MM.1S (cell line): ENCODE results near the gene LMNB1.

Source experiments
- DNase-seq: peaks from one replicate; pipeline ENCODE4 v3.0.0-alpha.2; 2015
- H2AFZ ChIP-seq: fragments of 300-600 bp; sonication (generic); 2 replicates; pipeline ENCODE4 v1.6.0; 2016; ENCODE audit warnings: antibody characterized with exemption, low read length
- H3F3A ChIP-seq: fragments of 300-600 bp; sonication (generic); 2 replicates; pipeline ENCODE4 v1.6.1; 2016; ENCODE audit warnings: mild to moderate bottlenecking, antibody characterized with exemption, low read length, moderate library complexity, mixed read lengths; ENCODE audit not compliant: insufficient read depth
- H3K27ac ChIP-seq: fragments of 300-600 bp; sonication (generic); 2 replicates; pipeline ENCODE4 v1.5.1; 2016; ENCODE audit warnings: mild to moderate bottlenecking, low read length
- H3K27me3 ChIP-seq: fragments of 300-600 bp; sonication (generic); replicated peaks from 2 replicates; pipeline ENCODE4 v1.6.0; 2016; ENCODE audit warnings: low read length; ENCODE audit not compliant: insufficient read depth
- H3K36me3 ChIP-seq: fragments of 300-600 bp; sonication (generic); replicated peaks from 2 replicates; pipeline ENCODE4 v1.6.1; 2016; ENCODE audit warnings: mild to moderate bottlenecking, low read length, mixed read lengths; ENCODE audit not compliant: insufficient read depth
- H3K4me1 ChIP-seq: fragments of 300-600 bp; sonication (generic); 2 replicates; pipeline ENCODE4 v1.6.1; 2016; ENCODE audit warnings: low read length, mixed read lengths
- H3K4me2 ChIP-seq: fragments of 300-600 bp; sonication (generic); 2 replicates; pipeline ENCODE4 v1.6.0; 2016; ENCODE audit warnings: low read depth, low read length
- H3K4me3 ChIP-seq: fragments of 300-600 bp; sonication (generic); 2 replicates; pipeline ENCODE4 v1.5.1; 2016; ENCODE audit warnings: low read length, mixed read lengths
- H3K79me2 ChIP-seq: fragments of 300-600 bp; sonication (generic); 2 replicates; pipeline ENCODE4 v1.6.1; 2016; ENCODE audit warnings: mixed run types, low read length, mixed read lengths
- H3K9ac ChIP-seq: fragments of 300-600 bp; sonication (generic); 2 replicates; pipeline ENCODE4 v1.6.1; 2016; ENCODE audit warnings: low read length, mixed read lengths
- H3K9me2 ChIP-seq: fragments of 300-600 bp; sonication (generic); replicated peaks from 2 replicates; pipeline ENCODE4 v1.6.1; 2016; ENCODE audit warnings: mild to moderate bottlenecking, low read length, mixed read lengths; ENCODE audit not compliant: insufficient read depth
- H3K9me3 ChIP-seq: fragments of 300-600 bp; sonication (generic); replicated peaks from 2 replicates; pipeline ENCODE4 v1.6.1; 2016; ENCODE audit warnings: mild to moderate bottlenecking, low read length, mixed read lengths; ENCODE audit not compliant: insufficient read depth
- H4K20me1 ChIP-seq: fragments of 300-600 bp; sonication (generic); 2 replicates; pipeline ENCODE4 v1.6.1; 2016; ENCODE audit warnings: mild to moderate bottlenecking, low read length, moderate library complexity, mixed read lengths; ENCODE audit not compliant: insufficient read depth
- EZH2 ChIP-seq: fragments of 300-600 bp; sonication (generic); optimal IDR thresholded peaks from 2 replicates; pipeline ENCODE3; 2017; ENCODE audit warnings: low read depth, mild to moderate bottlenecking, antibody characterized with exemption, low read length, mixed read lengths
- EZH2phosphoT487 ChIP-seq: fragments of 300-600 bp; sonication (generic); IDR thresholded peaks from 2 replicates; pipeline ENCODE4 v1.6.1; 2018; ENCODE audit warnings: antibody characterized with exemption, low read length
- TF ChIP-seq, protein P1 (sequence below): fragments of 300-600 bp; sonication (generic); IDR thresholded peaks from 2 replicates; pipeline ENCODE4 v1.5.1; 2016; ENCODE audit warnings: antibody characterized with exemption, low read length, mixed read lengths

LMNB1 gene

DNA sequence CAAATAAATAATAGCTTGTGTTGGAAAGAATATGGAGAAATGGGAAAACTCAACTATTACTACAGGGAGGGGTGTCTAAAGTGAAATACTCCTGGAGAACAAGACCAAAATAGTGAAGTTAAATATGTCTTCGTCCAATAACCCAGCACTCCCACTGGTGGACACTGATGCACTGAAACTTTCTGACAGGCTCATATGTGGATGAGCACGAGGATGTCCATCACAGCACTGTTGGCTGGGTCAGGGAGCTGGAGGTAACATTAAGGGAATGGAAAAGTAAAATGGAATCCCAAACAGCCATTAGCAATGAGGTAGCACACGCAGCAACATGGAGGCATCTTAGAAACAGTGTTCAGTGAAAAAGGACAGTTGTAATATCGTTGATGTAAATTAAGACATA, 86.5 kb downstream of the LMNB1 start:
- no peak overlapping the region for H3K9ac ChIP-seq

DNA sequence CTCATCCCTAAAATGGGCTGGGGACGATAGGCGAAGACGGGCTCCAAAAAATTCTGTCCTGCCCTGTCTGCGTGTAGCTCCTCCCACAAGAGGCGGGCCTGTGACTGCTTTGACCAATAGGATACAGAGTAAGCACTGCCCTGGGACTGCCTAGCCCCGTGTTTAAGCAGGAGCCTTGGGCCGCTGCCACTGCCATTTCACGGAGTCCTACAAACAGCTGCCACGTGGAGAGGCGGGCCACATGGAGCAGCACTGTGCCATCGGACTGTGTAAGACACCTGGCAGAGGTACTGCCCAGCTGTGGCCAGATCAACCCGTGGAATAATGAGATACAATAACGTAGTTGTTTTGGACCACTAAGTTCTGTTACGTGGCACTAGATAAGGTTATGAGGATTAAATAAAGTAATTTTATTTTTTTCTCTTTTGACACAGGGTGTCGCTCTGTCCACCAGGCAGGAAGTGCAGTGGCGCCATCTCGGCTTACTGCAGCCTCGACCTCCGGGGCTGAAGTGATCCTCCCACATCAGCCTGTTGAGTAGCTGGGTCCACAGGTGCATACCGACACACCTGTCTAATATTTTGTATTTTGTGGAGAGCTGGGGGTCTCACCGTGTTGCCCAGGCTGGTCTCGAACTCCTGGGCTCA, 87.2 kb downstream of the LMNB1 start:
- H3F3A ChIP-seq = no peaks in the 10 kb centered on the region
- TF ChIP-seq EZH2phosphoT487 = no peak
- no peaks in the 10 kb centered on the region for H3K9me2 ChIP-seq
- H4K20me1 ChIP-seq = no peaks in the 10 kb centered on the region
- H3K9me3 ChIP-seq = no peaks in the 10 kb centered on the region
- no peak overlapping the region for H3K4me2 ChIP-seq
- H3K27ac ChIP-seq = no peak overlapping the region
- no peak overlapping the region for H3K4me3 ChIP-seq
- no peaks in the 10 kb centered on the region for H3K27me3 ChIP-seq
- H3K9ac ChIP-seq = no peak overlapping the region
- no peak for DNase-seq
- H2AFZ ChIP-seq = no peak overlapping the region
- no peaks in the 10 kb centered on the region for H3K4me1 ChIP-seq
- H3K79me2 ChIP-seq = no peaks in the 10 kb centered on the region
- no peaks in the 10 kb centered on the region for H3K36me3 ChIP-seq

More for the DNA sequence above, 86.5 kb downstream of the LMNB1 start:
- no peak overlapping the region for H3K4me3 ChIP-seq
- H2AFZ ChIP-seq = no peak overlapping the region
- H3K27ac ChIP-seq = no peak overlapping the region
- H3K4me1 ChIP-seq = no peaks in the 10 kb centered on the region
- no peaks in the 10 kb centered on the region for H3K36me3 ChIP-seq
- no peaks in the 10 kb centered on the region for H3K79me2 ChIP-seq
- no peaks in the 10 kb centered on the region for H3F3A ChIP-seq
- TF ChIP-seq EZH2 (no peak), EZH2phosphoT487 (no peak)
- TF ChIP-seq, protein P1, sequence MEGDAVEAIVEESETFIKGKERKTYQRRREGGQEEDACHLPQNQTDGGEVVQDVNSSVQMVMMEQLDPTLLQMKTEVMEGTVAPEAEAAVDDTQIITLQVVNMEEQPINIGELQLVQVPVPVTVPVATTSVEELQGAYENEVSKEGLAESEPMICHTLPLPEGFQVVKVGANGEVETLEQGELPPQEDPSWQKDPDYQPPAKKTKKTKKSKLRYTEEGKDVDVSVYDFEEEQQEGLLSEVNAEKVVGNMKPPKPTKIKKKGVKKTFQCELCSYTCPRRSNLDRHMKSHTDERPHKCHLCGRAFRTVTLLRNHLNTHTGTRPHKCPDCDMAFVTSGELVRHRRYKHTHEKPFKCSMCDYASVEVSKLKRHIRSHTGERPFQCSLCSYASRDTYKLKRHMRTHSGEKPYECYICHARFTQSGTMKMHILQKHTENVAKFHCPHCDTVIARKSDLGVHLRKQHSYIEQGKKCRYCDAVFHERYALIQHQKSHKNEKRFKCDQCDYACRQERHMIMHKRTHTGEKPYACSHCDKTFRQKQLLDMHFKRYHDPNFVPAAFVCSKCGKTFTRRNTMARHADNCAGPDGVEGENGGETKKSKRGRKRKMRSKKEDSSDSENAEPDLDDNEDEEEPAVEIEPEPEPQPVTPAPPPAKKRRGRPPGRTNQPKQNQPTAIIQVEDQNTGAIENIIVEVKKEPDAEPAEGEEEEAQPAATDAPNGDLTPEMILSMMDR = no peak
- no peak overlapping the region for H3K4me2 ChIP-seq
- H3K27me3 ChIP-seq = no peaks in the 10 kb centered on the region
- no peaks in the 10 kb centered on the region for H3K9me2 ChIP-seq
- H3K9me3 ChIP-seq = no peaks in the 10 kb centered on the region
- DNase-seq = no peak
- H4K20me1 ChIP-seq = no peaks in the 10 kb centered on the region

DNA sequence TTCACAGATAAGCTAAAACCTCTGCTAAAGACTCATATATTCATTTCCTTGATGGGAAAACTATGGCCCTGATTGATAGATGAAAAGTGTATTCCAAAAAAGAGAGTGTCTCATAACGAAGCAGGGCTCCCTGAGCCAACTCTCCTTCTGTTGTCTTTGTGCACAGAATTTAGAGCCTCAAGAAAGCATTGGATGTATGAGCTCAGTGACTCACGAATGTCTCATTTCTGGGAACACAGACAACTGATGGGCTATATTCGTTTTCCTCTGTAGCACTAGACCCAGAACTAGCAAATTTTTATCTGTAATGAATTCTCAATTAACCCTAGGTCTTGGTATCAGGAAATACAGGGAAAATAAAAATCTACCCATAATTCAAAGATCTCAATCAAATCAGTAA, 88.4 kb downstream of the LMNB1 start:
- Histone ChIP-seq H3K27me3 (no peaks in the 10 kb centered on the region), H3K4me2 (no peak overlapping the region), H3K79me2 (no peaks in the 10 kb centered on the region), H2AFZ (no peak overlapping the region), H3K9me3 (no peaks in the 10 kb centered on the region), H4K20me1 (no peaks in the 10 kb centered on the region), H3K27ac (no peak overlapping the region), H3F3A (no peaks in the 10 kb centered on the region), H3K36me3 (no peaks in the 10 kb centered on the region), H3K4me1 (no peaks in the 10 kb centered on the region), H3K9me2 (no peaks in the 10 kb centered on the region), H3K4me3 (no peak overlapping the region), H3K9ac (no peak overlapping the region)
- no peak for DNase-seq
- TF ChIP-seq, protein P1 = no peak
- TF ChIP-seq EZH2 = no peak
- TF ChIP-seq EZH2phosphoT487 = no peak

DNA sequence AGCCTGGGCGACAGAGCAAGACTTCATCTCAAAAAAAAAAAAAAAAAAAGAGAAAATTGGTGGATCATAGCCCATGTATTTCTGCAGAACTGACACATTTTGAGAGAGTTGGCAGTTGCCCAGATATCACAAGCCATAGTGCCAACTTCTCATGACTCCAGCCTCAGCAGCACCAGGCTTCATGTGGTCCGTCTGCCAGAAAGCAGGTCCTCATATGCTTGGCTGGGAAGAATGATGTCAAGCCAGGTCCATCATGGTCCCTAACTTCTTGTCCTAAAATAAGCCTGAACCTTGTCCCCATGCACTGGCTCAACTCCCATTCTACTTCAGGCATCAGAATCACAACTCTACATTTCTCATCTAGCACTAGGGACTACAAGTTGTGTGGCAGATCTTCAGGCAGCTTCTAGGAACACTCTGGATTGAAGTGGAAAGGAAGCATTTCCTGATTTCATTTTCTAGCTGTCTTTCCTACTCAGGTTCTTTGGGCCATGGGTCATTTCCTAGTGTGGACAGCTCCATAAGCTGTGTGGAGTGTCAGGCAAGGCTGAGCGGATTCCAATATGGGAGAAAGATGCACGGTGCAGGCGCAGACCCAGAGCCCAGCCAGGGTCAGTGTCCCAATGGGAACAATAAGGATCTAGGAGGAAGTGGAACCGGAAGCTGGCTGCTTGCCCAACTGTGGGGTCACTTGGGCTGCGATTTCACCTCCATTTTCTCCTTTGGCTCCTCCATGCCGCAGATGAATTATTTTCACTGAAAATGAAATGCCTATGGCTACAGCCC, 90.1 kb downstream of the LMNB1 start:
- Histone ChIP-seq H3K27me3 (no peaks in the 10 kb centered on the region), H3K4me1 (no peaks in the 10 kb centered on the region)
- DNase-seq = no peak

More for the DNA sequence above, 90.1 kb downstream of the LMNB1 start:
- H3K9me2 ChIP-seq = no peaks in the 10 kb centered on the region
- no peaks in the 10 kb centered on the region for H3F3A ChIP-seq
- H3K79me2 ChIP-seq = no peaks in the 10 kb centered on the region
- H4K20me1 ChIP-seq = no peaks in the 10 kb centered on the region
- no peak overlapping the region for H3K9ac ChIP-seq
- H3K36me3 ChIP-seq = no peaks in the 10 kb centered on the region
- no peak overlapping the region for H3K27ac ChIP-seq
- no peak overlapping the region for H3K4me3 ChIP-seq
- no peaks in the 10 kb centered on the region for H3K9me3 ChIP-seq
- TF ChIP-seq EZH2 = no peak
- TF ChIP-seq, protein P1 = no peak
- no peak for TF ChIP-seq EZH2phosphoT487
- no peak overlapping the region for H3K4me2 ChIP-seq
- H2AFZ ChIP-seq = no peak overlapping the region
